Parathyroid adenoma (tissue), 2 donors: ENCODE data around the gene INTS3.

Experiments used
- H2AFZ ChIP-seq: fragments of 300-600 bp; sonication (generic); one replicate; pipeline ENCODE4 v1.7.0; 2017; ENCODE audit warnings: antibody characterized with exemption, mild to moderate bottlenecking
- H3K27ac ChIP-seq: fragments of 300-600 bp; sonication (generic); one replicate; pipeline ENCODE4 v1.7.0; 2017
- H3K27me3 ChIP-seq: fragments of 300-600 bp; sonication (generic); one replicate; pipeline ENCODE4 v1.7.0; 2017; ENCODE audit warnings: low read length; ENCODE audit not compliant: control insufficient read depth, insufficient read depth
- H3K36me3 ChIP-seq: fragments of 300-600 bp; sonication (generic); one replicate; pipeline ENCODE4 v1.7.0; 2017; ENCODE audit warnings: low read length; ENCODE audit not compliant: control insufficient read depth, insufficient read depth
- H3K4me1 ChIP-seq: fragments of 300-600 bp; sonication (generic); one replicate; pipeline ENCODE4 v1.7.0; 2017; ENCODE audit warnings: control low read depth
- H3K4me2 ChIP-seq: fragments of 300-600 bp; sonication (generic); one replicate; pipeline ENCODE4 v1.7.0; 2017; ENCODE audit warnings: low read length
- H3K4me3 ChIP-seq: fragments of 300-600 bp; sonication (generic); one replicate; pipeline ENCODE4 v1.7.0; 2017; ENCODE audit warnings: low read depth, low read length
- H3K79me2 ChIP-seq: fragments of 300-600 bp; sonication (generic); one replicate; pipeline ENCODE4 v1.7.0; 2017; ENCODE audit warnings: control low read depth
- H3K9ac ChIP-seq: fragments of 300-600 bp; sonication (generic); one replicate; pipeline ENCODE4 v1.7.0; 2017; ENCODE audit warnings: mild to moderate bottlenecking
- H3K9me3 ChIP-seq: fragments of 300-600 bp; sonication (generic); one replicate; pipeline ENCODE4 v1.7.0; 2017; ENCODE audit warnings: low read length; ENCODE audit not compliant: control insufficient read depth
- TF ChIP-seq, protein P1 (sequence below): fragments of 300-600 bp; sonication (generic); IDR thresholded peaks from one replicate; pipeline ENCODE4 v1.7.0; 2017; ENCODE audit warnings: antibody characterized with exemption, mild to moderate bottlenecking
- donor health status: primary hyperparathyroidism.

Gene INTS3

DNA sequence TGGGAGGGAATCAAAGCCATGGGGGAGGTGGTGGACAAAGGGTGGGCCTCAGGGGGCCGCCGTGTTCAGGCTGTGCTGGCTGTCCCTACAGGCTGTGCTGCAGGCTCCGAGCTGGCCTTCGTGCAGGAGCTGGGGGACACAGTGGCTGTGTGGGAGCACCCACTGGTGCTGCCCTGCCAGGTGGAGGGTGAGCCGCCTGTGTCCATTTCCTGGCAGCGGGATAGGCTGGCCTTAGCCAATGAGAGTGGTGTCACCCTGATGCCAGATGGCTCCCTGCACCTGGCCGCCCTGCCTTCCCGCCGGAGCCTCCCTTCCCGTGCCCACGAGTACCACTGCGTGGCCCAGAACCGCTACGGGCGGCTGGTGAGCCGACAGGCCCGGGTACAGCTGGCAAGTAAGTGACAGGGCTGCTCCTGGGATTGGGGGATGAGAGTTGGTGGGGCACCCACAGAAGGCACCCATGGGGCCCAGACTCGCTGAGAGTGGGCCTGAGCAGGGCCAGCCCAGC, 67.5 kb downstream of the INTS3 start:
- H3K4me3 ChIP-seq: no peak overlapping the region

GRCh38 chr1:153795934-153796785, 68.3 kb downstream of the INTS3 start:
- H3K27me3 ChIP-seq: no peaks in the 10 kb centered on the region
- TF ChIP-seq, protein P1, sequence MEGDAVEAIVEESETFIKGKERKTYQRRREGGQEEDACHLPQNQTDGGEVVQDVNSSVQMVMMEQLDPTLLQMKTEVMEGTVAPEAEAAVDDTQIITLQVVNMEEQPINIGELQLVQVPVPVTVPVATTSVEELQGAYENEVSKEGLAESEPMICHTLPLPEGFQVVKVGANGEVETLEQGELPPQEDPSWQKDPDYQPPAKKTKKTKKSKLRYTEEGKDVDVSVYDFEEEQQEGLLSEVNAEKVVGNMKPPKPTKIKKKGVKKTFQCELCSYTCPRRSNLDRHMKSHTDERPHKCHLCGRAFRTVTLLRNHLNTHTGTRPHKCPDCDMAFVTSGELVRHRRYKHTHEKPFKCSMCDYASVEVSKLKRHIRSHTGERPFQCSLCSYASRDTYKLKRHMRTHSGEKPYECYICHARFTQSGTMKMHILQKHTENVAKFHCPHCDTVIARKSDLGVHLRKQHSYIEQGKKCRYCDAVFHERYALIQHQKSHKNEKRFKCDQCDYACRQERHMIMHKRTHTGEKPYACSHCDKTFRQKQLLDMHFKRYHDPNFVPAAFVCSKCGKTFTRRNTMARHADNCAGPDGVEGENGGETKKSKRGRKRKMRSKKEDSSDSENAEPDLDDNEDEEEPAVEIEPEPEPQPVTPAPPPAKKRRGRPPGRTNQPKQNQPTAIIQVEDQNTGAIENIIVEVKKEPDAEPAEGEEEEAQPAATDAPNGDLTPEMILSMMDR: no peak
- no peaks in the 10 kb centered on the region for H3K36me3 ChIP-seq
- no peaks in the 10 kb centered on the region for H3K9me3 ChIP-seq
- no peaks in the 10 kb centered on the region for H3K4me1 ChIP-seq
- H3K4me2 ChIP-seq: no peak overlapping the region
- H3K9ac ChIP-seq: no peak overlapping the region
- no peaks in the 10 kb centered on the region for H3K79me2 ChIP-seq
- no peak overlapping the region for H2AFZ ChIP-seq
- H3K4me3 ChIP-seq: no peak overlapping the region
- no peak overlapping the region for H3K27ac ChIP-seq

More for the DNA sequence above, 67.5 kb downstream of the INTS3 start:
- Histone ChIP-seq H3K9ac (no peak overlapping the region), H3K4me2 (no peak overlapping the region), H2AFZ (no peak overlapping the region), H3K4me1 (no peaks in the 10 kb centered on the region), H3K36me3 (no peaks in the 10 kb centered on the region), H3K9me3 (no peaks in the 10 kb centered on the region), H3K27me3 (no peaks in the 10 kb centered on the region), H3K79me2 (no peaks in the 10 kb centered on the region), H3K27ac (no peak overlapping the region)
- TF ChIP-seq, protein P1: no peak

DNA sequence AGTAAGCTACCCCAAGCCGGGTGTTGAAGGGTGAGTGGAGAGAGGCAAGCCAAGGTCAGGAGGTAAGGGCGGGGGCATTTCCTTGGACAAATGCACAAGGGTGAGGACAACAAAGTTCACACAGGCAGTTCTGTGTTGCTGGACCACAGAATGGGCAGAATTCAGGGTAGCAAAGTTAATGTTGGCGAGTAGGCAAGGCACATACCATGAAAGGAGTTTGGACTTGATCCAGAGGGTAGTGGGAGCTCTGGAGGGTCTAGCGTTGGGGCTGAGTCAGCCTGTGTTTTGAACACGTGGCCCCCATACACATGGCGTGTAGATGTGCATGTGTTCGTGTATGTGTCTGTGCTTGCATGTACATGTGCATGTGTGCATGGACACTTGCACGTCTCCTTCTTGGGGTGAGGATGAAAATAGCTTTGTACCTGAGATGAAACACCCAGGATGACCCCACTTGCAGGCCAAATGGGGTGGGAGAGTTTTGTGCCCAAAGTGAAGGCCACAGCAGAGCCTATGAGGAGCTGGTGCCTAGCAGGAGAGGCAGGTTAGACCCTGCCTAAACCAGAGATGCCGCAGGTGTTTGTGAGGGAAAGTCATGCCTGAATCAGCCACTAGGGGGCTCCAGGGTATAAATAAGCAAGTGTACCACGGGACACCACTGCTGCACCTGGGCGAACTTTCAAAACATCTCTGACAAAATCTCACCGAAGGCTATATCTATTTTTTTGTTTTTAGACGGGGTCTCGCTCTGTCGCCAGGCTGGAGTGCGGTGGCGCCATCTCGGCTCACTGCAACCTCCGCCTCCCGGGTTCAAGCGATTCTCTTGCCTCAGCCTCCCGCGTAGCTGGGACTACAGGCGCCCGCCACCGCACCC, 69.2 kb downstream of the INTS3 start:
- TF ChIP-seq, protein P1: peak; percentile 71
- no peak overlapping the region for H2AFZ ChIP-seq
- H3K4me2 ChIP-seq: no peak overlapping the region
- no peaks in the 10 kb centered on the region for H3K9me3 ChIP-seq
- no peak overlapping the region for H3K4me3 ChIP-seq
- no peaks in the 10 kb centered on the region for H3K79me2 ChIP-seq
- H3K36me3 ChIP-seq: no peaks in the 10 kb centered on the region
- H3K27ac ChIP-seq: no peak overlapping the region
- H3K4me1 ChIP-seq: no peaks in the 10 kb centered on the region
- no peak overlapping the region for H3K9ac ChIP-seq
- no peaks in the 10 kb centered on the region for H3K27me3 ChIP-seq

- no peaks in the 10 kb centered on the region for H3K79me2 ChIP-seq
- H3K9me3 ChIP-seq: no peaks in the 10 kb centered on the region
- H2AFZ ChIP-seq: no peak overlapping the region
- TF ChIP-seq, protein P1: no peak
- no peak overlapping the region for H3K27ac ChIP-seq
- H3K27me3 ChIP-seq: no peaks in the 10 kb centered on the region
- no peak overlapping the region for H3K9ac ChIP-seq
- no peak overlapping the region for H3K4me3 ChIP-seq
- H3K4me1 ChIP-seq: no peaks in the 10 kb centered on the region
- H3K4me2 ChIP-seq: no peak overlapping the region
- no peaks in the 10 kb centered on the region for H3K36me3 ChIP-seq
These were observed 70.6 kb downstream of the INTS3 start for GRCh38 chr1:153798468-153798780.
